Measurements from ENCODE around the gene ADAMTS17. TPM values are rescaled to one million over a fixed set of nuclear protein-coding genes. Genes with fewer than 3 reads are reported as not detected.

ADAMTS17 gene
- total RNA-seq, 1 experiment from 2014 or later, result 1.6 TPM

DNA sequence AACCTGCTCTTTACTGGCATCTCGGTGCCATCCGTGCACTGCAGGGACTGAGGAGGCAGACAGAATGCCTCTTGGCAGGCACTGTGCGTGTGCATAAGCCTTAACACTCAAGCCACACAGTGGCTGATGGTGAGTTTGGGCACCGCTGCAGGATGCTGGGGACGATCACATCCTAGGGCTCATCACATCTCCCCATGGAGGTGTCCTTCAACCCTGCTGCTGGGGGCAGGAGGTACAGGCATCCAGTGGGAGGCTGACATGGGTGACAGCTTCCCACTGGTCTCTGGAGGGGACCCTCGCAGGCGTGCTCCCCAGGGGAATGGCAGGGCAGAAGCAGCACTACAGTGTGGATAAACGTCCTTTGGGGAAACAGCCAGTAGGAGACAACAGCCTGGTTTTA is 190.9 kb downstream of the ADAMTS17 start:
- intact Hi-C loops (cut with micrococcal nuclease; ENCODE audit: unreplicated experiment) (no loop called here), in situ Hi-C loops (cut with HindIII; ENCODE audit: low pct_unique_long_range_greater_than_20kb, low sequenced_read_pairs) (no loop called here)
- POLR2A ChIA-PET, result no interaction called here
- no peak for DNase-seq (ENCODE audit: low read depth, low spot score)
- Histone ChIP-seq H3K9me3 (ENCODE audit: control insufficient read depth, insufficient read depth, low read depth, low read length) (peaks cover 15% of the 10 kb centered on the region; the same call in 1 of the 2 replicates), H3K27me3 (ENCODE audit: control insufficient read depth, insufficient read depth, low read length) (no peaks in the 10 kb centered on the region), H3K4me3 (ENCODE audit: low read depth in 2 of 2, low read length in 2 of 2) (no peak overlapping the region), H3K27ac (ENCODE audit: low read length) (no peak overlapping the region), H3K4me1 (ENCODE audit: control insufficient read depth, insufficient read depth, low read length) (no peaks in the 10 kb centered on the region), H3K36me3 (ENCODE audit: control insufficient read depth, insufficient read depth, low read length) (no peaks in the 10 kb centered on the region)
- CTCF ChIA-PET, result no interaction called here
- no TSS peak for BruUV-seq (replicated peaks)
- ATAC-seq, result no peak; the same call in 1 of the 2 replicates
- TF ChIP-seq POLR2AphosphoS5 (IDR thresholded peaks at IDR 0.05; ENCODE audit: low read depth, low read length), result no peak
- TF ChIP-seq TCF7L2 (IDR thresholded peaks at IDR 0.05; ENCODE audit: low read depth, low read length), result no peak
- TF ChIP-seq, protein P1, sequence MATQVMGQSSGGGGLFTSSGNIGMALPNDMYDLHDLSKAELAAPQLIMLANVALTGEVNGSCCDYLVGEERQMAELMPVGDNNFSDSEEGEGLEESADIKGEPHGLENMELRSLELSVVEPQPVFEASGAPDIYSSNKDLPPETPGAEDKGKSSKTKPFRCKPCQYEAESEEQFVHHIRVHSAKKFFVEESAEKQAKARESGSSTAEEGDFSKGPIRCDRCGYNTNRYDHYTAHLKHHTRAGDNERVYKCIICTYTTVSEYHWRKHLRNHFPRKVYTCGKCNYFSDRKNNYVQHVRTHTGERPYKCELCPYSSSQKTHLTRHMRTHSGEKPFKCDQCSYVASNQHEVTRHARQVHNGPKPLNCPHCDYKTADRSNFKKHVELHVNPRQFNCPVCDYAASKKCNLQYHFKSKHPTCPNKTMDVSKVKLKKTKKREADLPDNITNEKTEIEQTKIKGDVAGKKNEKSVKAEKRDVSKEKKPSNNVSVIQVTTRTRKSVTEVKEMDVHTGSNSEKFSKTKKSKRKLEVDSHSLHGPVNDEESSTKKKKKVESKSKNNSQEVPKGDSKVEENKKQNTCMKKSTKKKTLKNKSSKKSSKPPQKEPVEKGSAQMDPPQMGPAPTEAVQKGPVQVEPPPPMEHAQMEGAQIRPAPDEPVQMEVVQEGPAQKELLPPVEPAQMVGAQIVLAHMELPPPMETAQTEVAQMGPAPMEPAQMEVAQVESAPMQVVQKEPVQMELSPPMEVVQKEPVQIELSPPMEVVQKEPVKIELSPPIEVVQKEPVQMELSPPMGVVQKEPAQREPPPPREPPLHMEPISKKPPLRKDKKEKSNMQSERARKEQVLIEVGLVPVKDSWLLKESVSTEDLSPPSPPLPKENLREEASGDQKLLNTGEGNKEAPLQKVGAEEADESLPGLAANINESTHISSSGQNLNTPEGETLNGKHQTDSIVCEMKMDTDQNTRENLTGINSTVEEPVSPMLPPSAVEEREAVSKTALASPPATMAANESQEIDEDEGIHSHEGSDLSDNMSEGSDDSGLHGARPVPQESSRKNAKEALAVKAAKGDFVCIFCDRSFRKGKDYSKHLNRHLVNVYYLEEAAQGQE (IDR thresholded peaks at IDR 0.05; ENCODE audit: insufficient read depth in 1 of 2, low read depth in 2 of 2, low read length in 1 of 2), result no peak
- no peak for TF ChIP-seq SIN3A (IDR thresholded peaks at IDR 0.05; ENCODE audit: borderline replicate concordance, insufficient read depth, low read depth, low read length)
- TF ChIP-seq, protein P2, sequence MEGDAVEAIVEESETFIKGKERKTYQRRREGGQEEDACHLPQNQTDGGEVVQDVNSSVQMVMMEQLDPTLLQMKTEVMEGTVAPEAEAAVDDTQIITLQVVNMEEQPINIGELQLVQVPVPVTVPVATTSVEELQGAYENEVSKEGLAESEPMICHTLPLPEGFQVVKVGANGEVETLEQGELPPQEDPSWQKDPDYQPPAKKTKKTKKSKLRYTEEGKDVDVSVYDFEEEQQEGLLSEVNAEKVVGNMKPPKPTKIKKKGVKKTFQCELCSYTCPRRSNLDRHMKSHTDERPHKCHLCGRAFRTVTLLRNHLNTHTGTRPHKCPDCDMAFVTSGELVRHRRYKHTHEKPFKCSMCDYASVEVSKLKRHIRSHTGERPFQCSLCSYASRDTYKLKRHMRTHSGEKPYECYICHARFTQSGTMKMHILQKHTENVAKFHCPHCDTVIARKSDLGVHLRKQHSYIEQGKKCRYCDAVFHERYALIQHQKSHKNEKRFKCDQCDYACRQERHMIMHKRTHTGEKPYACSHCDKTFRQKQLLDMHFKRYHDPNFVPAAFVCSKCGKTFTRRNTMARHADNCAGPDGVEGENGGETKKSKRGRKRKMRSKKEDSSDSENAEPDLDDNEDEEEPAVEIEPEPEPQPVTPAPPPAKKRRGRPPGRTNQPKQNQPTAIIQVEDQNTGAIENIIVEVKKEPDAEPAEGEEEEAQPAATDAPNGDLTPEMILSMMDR (IDR thresholded peaks at IDR 0.05), result no peak

DNA sequence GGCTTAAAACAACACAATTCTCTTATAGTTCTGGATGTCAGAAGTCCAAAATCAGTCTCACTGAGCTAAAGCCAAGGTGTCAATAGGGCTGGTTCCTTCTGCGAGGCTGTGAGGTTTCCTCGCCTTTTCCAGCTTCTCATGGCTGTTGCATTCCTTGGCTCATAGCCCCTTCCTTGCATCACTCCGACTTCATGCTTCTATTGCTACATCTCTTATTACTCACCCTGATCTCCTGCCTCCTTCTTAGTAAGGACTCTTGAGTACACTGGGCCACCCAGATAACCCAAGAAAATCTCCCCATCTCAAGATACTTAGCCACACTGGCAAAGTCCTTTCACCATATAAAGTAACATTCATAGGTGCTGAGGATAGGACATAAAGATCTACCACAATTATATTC is 193.9 kb downstream of the ADAMTS17 start:
- CTCF ChIA-PET, result no interaction called here
- TF ChIP-seq SIN3A (IDR thresholded peaks at IDR 0.05; ENCODE audit: borderline replicate concordance, insufficient read depth, low read depth, low read length) (no peak), TCF7L2 (IDR thresholded peaks at IDR 0.05; ENCODE audit: low read depth, low read length) (no peak), POLR2AphosphoS5 (IDR thresholded peaks at IDR 0.05; ENCODE audit: low read depth, low read length) (no peak)
- TF ChIP-seq, protein P1 (IDR thresholded peaks at IDR 0.05; ENCODE audit: insufficient read depth in 1 of 2, low read depth in 2 of 2, low read length in 1 of 2), result no peak
- TF ChIP-seq, protein P2 (IDR thresholded peaks at IDR 0.05), result no peak
- in situ Hi-C loops (cut with HindIII; ENCODE audit: low pct_unique_long_range_greater_than_20kb, low sequenced_read_pairs), result no loop called here
- ATAC-seq (no peak), DNase-seq (ENCODE audit: low read depth, low spot score) (no peak)
- H3K36me3 ChIP-seq (ENCODE audit: control insufficient read depth, insufficient read depth, low read length), result no peaks in the 10 kb centered on the region
- H3K9me3 ChIP-seq (ENCODE audit: control insufficient read depth, insufficient read depth, low read depth, low read length), result peaks cover 15% of the 10 kb centered on the region; the same call in 1 of the 2 replicates
- no peak overlapping the region for H3K4me3 ChIP-seq (ENCODE audit: low read depth in 2 of 2, low read length in 2 of 2)
- intact Hi-C loops (cut with micrococcal nuclease; ENCODE audit: unreplicated experiment), result no loop called here
- H3K27me3 ChIP-seq (ENCODE audit: control insufficient read depth, insufficient read depth, low read length), result peaks cover 1% of the 10 kb centered on the region; the same call in 1 of the 2 replicates
- POLR2A ChIA-PET, result no interaction called here
- no TSS peak for BruUV-seq (replicated peaks)
- H3K27ac ChIP-seq (ENCODE audit: low read length), result no peak overlapping the region
- H3K4me1 ChIP-seq (ENCODE audit: control insufficient read depth, insufficient read depth, low read length), result no peaks in the 10 kb centered on the region
